ENCODE measurements around the gene SCAPER.
"Not testable (repeated sequence)": the region's sequence is repeated elsewhere in the genome, so short reads cannot be mapped to it uniquely, and the experiment has no call there.

SCAPER gene

DNA sequence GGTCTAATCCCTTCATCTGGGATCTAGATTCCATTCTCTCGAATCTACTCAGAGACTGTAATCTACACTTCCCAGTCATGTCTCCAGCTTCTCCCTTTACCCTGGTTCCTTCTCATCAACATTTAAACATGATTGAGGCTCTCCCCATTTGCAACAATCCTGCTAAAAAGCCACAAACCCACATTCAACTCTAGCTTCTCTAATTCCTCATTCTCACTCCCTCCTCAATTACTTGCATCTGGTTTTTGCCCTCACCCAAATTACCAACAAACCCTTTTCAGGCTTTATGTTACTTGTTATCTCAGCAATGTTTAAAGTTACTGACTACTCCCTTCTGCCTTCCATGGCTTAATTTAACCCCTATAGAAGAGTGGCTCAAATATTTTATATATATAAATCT lies 605.4 kb downstream of the SCAPER start:
- DNase-seq = no peak

- no peak for DNase-seq
Measured at GRCh38 chr15:76298986-76299385, 606.2 kb downstream of the SCAPER start.

DNA sequence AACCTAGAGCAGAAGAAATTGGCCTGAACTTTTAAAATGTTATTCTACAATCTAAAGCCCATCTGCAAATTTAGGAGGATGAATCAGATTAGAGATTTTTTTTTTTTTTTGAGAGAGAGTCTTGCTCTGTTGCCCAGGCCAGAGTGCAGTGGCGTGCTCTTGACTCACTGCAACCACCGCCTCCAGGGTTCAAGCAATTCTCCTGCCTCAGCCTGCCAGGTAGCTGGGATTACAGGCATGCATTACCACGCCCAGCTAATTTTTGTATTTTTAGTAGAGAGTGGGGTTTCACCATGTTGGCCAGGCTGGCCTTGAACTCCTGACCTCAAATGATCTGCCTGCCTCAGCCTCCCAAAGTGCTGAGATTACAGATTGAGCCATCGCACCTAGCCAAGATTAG lies 607.2 kb downstream of the SCAPER start:
- DNase-seq = not testable (repeated sequence)

Measured in bone marrow (tissue), 2 donors.